Jurkat, Clone E6-1 (cell line): ENCODE data around the gene MTHFD2L.
A peak's percentile ranks its signal among the peaks of the same experiment; 100 is the strongest.
"Not testable (repeated sequence)": the region's sequence is repeated elsewhere in the genome, so short reads cannot be mapped to it uniquely, and the experiment has no call there.

ENCODE experiments used
- DNase-seq: peaks from one replicate; pipeline ENCODE4 v3.0.0-alpha.2; 2011; ENCODE audit warnings: low read depth, low spot score
- H3K4me3 ChIP-seq: 2 replicates; pipeline ENCODE4 v1.5.1; 2011; ENCODE audit warnings: mild to moderate bottlenecking, low read length, control low read depth, moderate library complexity

Gene MTHFD2L

GRCh38 chr4:74127745-74128144 lies 30.2 kb upstream of the MTHFD2L start:
- no peak overlapping the region for H3K4me3 ChIP-seq
- no peak for DNase-seq

- not testable (repeated sequence) for H3K4me3 ChIP-seq, DNase-seq
Observed at GRCh38 chr4:74130843-74131242, 27.1 kb upstream of the MTHFD2L start.

GRCh38 chr4:74132188-74132587 lies 25.7 kb upstream of the MTHFD2L start:
- DNase-seq, H3K4me3 ChIP-seq: not testable (repeated sequence)

GRCh38 chr4:74132944-74133343 lies 25.0 kb upstream of the MTHFD2L start:
- H3K4me3 ChIP-seq, result no peak overlapping the region

GRCh38 chr4:74133786-74134499 lies 24.0 kb upstream of the MTHFD2L start:
- peak; percentile 68 for DNase-seq
- H3K4me3 ChIP-seq, result no peak overlapping the region

More at GRCh38 chr4:74132944-74133343, 25.0 kb upstream of the MTHFD2L start:
- no peak for DNase-seq

GRCh38 chr4:74134500-74134852 lies 23.4 kb upstream of the MTHFD2L start:
- no peak overlapping the region for H3K4me3 ChIP-seq
- DNase-seq, result no peak

- DNase-seq, result no peak
- H3K4me3 ChIP-seq, result no peak overlapping the region
Observed at GRCh38 chr4:74146581-74147129, 11.3 kb upstream of the MTHFD2L start.

GRCh38 chr4:74148205-74148604 lies 9.7 kb upstream of the MTHFD2L start:
- DNase-seq, result no peak
- H3K4me3 ChIP-seq, result no peak overlapping the region

- DNase-seq, result no peak
Observed at GRCh38 chr4:74152836-74153235, 5.1 kb upstream of the MTHFD2L start.

GRCh38 chr4:74156521-74156920 lies 1.4 kb upstream of the MTHFD2L start:
- no peak for DNase-seq
- H3K4me3 ChIP-seq, result no peak overlapping the region

More at GRCh38 chr4:74152836-74153235, 5.1 kb upstream of the MTHFD2L start:
- H3K4me3 ChIP-seq, result no peak overlapping the region

- DNase-seq, result no peak
- peak overlapping the region; percentile 84 for H3K4me3 ChIP-seq
Observed at GRCh38 chr4:74157154-74157553, 764 bp upstream of the MTHFD2L start.

GRCh38 chr4:74158466-74159142 lies 686 bp downstream of the MTHFD2L start:
- peak; percentile 8 for DNase-seq
- peak overlapping the region; percentile 84 for H3K4me3 ChIP-seq

GRCh38 chr4:74159143-74159709 lies 1.3 kb downstream of the MTHFD2L start:
- no peak for DNase-seq

GRCh38 chr4:74161666-74162450 lies 3.9 kb downstream of the MTHFD2L start:
- no peak for DNase-seq
- no peak overlapping the region for H3K4me3 ChIP-seq

More at GRCh38 chr4:74159143-74159709, 1.3 kb downstream of the MTHFD2L start:
- H3K4me3 ChIP-seq, result peak overlapping the region; percentile 84

GRCh38 chr4:74166135-74166534 lies 8.2 kb downstream of the MTHFD2L start:
- H3K4me3 ChIP-seq, result no peak overlapping the region
- DNase-seq, result no peak

GRCh38 chr4:74166818-74167217 lies 8.9 kb downstream of the MTHFD2L start:
- DNase-seq, result no peak
- H3K4me3 ChIP-seq, result no peak overlapping the region

GRCh38 chr4:74167585-74167984 lies 9.7 kb downstream of the MTHFD2L start:
- H3K4me3 ChIP-seq, result no peak overlapping the region
- DNase-seq, result no peak

GRCh38 chr4:74168841-74169240 lies 10.9 kb downstream of the MTHFD2L start:
- DNase-seq, result no peak
- H3K4me3 ChIP-seq, result no peak overlapping the region

- DNase-seq, result no peak
- no peak overlapping the region for H3K4me3 ChIP-seq
Observed at GRCh38 chr4:74173321-74173720, 15.4 kb downstream of the MTHFD2L start.
